Neural cell (in vitro differentiated cells): ENCODE data around the gene DEK. TPM values are rescaled to one million over a fixed set of nuclear protein-coding genes. Genes with fewer than 3 reads are reported as not detected.

Source experiments
- H2AFZ ChIP-seq: fragments of 200-600, 300-800 bp; sonication (generic), shearing (Covaris generic); 2 replicates; pipeline ENCODE4 v1.6.0; 2014; ENCODE audit warnings: low read depth, mild to moderate bottlenecking, antibody characterized with exemption, low read length, moderate library complexity
- H3F3A ChIP-seq: fragments of 200-600 bp; shearing (Covaris generic); 2 replicates; pipeline ENCODE4 v1.6.1; 2016; ENCODE audit warnings: mild to moderate bottlenecking, moderate library complexity, mixed read lengths, antibody characterized with exemption, low read length; ENCODE audit not compliant: insufficient read depth, poor library complexity, severe bottlenecking
- H3K27ac ChIP-seq: fragments of 200-600, 300-800 bp; sonication (generic), shearing (Covaris generic); 2 replicates; pipeline ENCODE4 v1.5.1; 2014; ENCODE audit warnings: mild to moderate bottlenecking, low read length, moderate library complexity
- H3K27me3 ChIP-seq: fragments of 300-800, 200-600 bp; sonication (generic), shearing (Covaris generic); 2 replicates; pipeline ENCODE4 v1.6.0; 2014; ENCODE audit warnings: mild to moderate bottlenecking, low read depth, low read length, moderate library complexity; ENCODE audit not compliant: insufficient read depth
- H3K36me3 ChIP-seq: fragments of 300-800, 200-600 bp; sonication (generic), shearing (Covaris generic); 2 replicates; pipeline ENCODE4 v1.5.1; 2014; ENCODE audit warnings: mild to moderate bottlenecking, antibody characterized with exemption, low read length, moderate library complexity; ENCODE audit not compliant: insufficient read depth
- H3K4me2 ChIP-seq: fragments of 300-800, 200-600 bp; sonication (generic), shearing (Covaris generic); 2 replicates; pipeline ENCODE4 v1.6.0; 2014; ENCODE audit warnings: mild to moderate bottlenecking, low read length
- H3K4me3 ChIP-seq: fragments of 300-800, 200-600 bp; sonication (generic), shearing (Covaris generic); 2 replicates; pipeline ENCODE4 v1.5.1; 2014; ENCODE audit warnings: mild to moderate bottlenecking, low read length, moderate library complexity
- H3K79me2 ChIP-seq: fragments of 200-600 bp; shearing (Covaris generic); replicated peaks from 2 replicates; pipeline ENCODE4 v1.6.0; 2014; ENCODE audit warnings: mild to moderate bottlenecking, low read length, moderate library complexity; ENCODE audit not compliant: insufficient read depth
- H3K9ac ChIP-seq: fragments of 300-800, 200-600 bp; sonication (generic), shearing (Covaris generic); 2 replicates; pipeline ENCODE4 v1.6.1; 2016; ENCODE audit warnings: mild to moderate bottlenecking, low read length, mixed read lengths
- H3K9me2 ChIP-seq: fragments of 200-600 bp; shearing (Covaris generic); 2 replicates; pipeline ENCODE4 v1.6.1; 2016; ENCODE audit warnings: mild to moderate bottlenecking, low read length, mixed read lengths; ENCODE audit not compliant: insufficient read depth
- H3K9me3 ChIP-seq: fragments of 200-600, 300-800 bp; sonication (generic), shearing (Covaris generic); 2 replicates; pipeline ENCODE4 v1.6.1; 2016; ENCODE audit warnings: mild to moderate bottlenecking, mixed run types, low read length, moderate library complexity, mixed read lengths
- H4K20me1 ChIP-seq: fragments of 200-600 bp; shearing (Covaris generic); 2 replicates; pipeline ENCODE4 v1.6.1; 2016; ENCODE audit warnings: mild to moderate bottlenecking, mixed run types; ENCODE audit not compliant: insufficient read depth
- CTCF ChIP-seq: fragments of 450-650 bp; IDR thresholded peaks from 2 replicates; pipeline ENCODE4 v1.5.1; 2014; ENCODE audit warnings: antibody characterized with exemption, mild to moderate bottlenecking, moderate library complexity; ENCODE audit not compliant: poor library complexity, severe bottlenecking
- EP300 ChIP-seq: fragments of 450-650 bp; conservative IDR thresholded peaks from 2 replicates; pipeline ENCODE4 v1.6.1; 2014; ENCODE audit warnings: antibody characterized with exemption, mild to moderate bottlenecking, moderate library complexity; ENCODE audit not compliant: poor library complexity, severe bottlenecking
- EZH2 ChIP-seq: fragments of 200-600, 300-800 bp; shearing (Covaris generic), sonication (generic); IDR thresholded peaks from 2 replicates; pipeline ENCODE4 v1.6.1; 2014; ENCODE audit warnings: antibody characterized with exemption, low read length, borderline replicate concordance, mild to moderate bottlenecking; ENCODE audit not compliant: insufficient read depth, poor library complexity, severe bottlenecking
- MXI1 ChIP-seq: fragments of 450-650 bp; conservative IDR thresholded peaks from 2 replicates; pipeline ENCODE4 v1.6.1; 2014; ENCODE audit warnings: antibody characterized with exemption, mild to moderate bottlenecking; ENCODE audit not compliant: poor library complexity, severe bottlenecking
- POLR2AphosphoS5 ChIP-seq: IDR thresholded peaks from 2 replicates; pipeline ENCODE4 v1.6.1; 2012
- RAD21 ChIP-seq: fragments of 450-650 bp; conservative IDR thresholded peaks from 2 replicates; pipeline ENCODE4 v1.6.1; 2014; ENCODE audit warnings: antibody characterized with exemption, mild to moderate bottlenecking, moderate library complexity
- REST ChIP-seq: IDR thresholded peaks from 2 replicates; pipeline ENCODE4 v1.6.1; 2012; ENCODE audit warnings: borderline replicate concordance
- SMC3 ChIP-seq: fragments of 450-650 bp; conservative IDR thresholded peaks from 2 replicates; pipeline ENCODE4 v1.6.1; 2014; ENCODE audit warnings: antibody characterized with exemption, mild to moderate bottlenecking, moderate library complexity; ENCODE audit not compliant: poor library complexity
- TAF1 ChIP-seq: IDR thresholded peaks from 2 replicates; pipeline ENCODE4 v1.6.1; 2012; ENCODE audit warnings: low read depth
- polyA plus RNA-seq: library from polyadenylated mRNA; depleted of rRNA; stranded (reverse); fragments of >200 nt; gene quantifications from 2 replicates; pipeline ENCODE4 v1.2.3, GENCODE V29; 2014

The DEK gene
- polyA plus RNA-seq, 1 donor from 2014 or later, result 94.3 TPM

- TF ChIP-seq SMC3 (no peak), REST (no peak), TAF1 (no peak), MXI1 (no peak), EP300 (no peak), EZH2 (no peak), RAD21 (no peak), POLR2AphosphoS5 (no peak), CTCF (no peak)
These were observed 19.3 kb downstream of the DEK start for GRCh38 chr6:18245079-18245478.

GRCh38 chr6:18244251-18244650 is 20.1 kb downstream of the DEK start:
- no peak for TF ChIP-seq MXI1
- no peak for TF ChIP-seq EZH2
- no peak for TF ChIP-seq TAF1
- TF ChIP-seq SMC3, result no peak
- TF ChIP-seq EP300, result no peak
- no peak for TF ChIP-seq REST
- TF ChIP-seq CTCF, result no peak
- no peak for TF ChIP-seq RAD21
- TF ChIP-seq POLR2AphosphoS5, result no peak
- Histone ChIP-seq H3K9ac (no peak overlapping the region), H3K27ac (no peak overlapping the region), H3K36me3 (peaks cover 21% of the 10 kb centered on the region), H3K9me3 (no peaks in the 10 kb centered on the region), H3K79me2 (peaks cover 14% of the 10 kb centered on the region), H4K20me1 (no peaks in the 10 kb centered on the region), H3K9me2 (no peaks in the 10 kb centered on the region), H3K4me3 (no peak overlapping the region), H3F3A (no peaks in the 10 kb centered on the region), H3K27me3 (no peaks in the 10 kb centered on the region), H3K4me2 (no peak overlapping the region), H2AFZ (no peak overlapping the region)

More at GRCh38 chr6:18245079-18245478, 19.3 kb downstream of the DEK start:
- Histone ChIP-seq H3K9me2 (no peaks in the 10 kb centered on the region), H3K4me2 (no peak overlapping the region), H3K9me3 (no peaks in the 10 kb centered on the region), H3K9ac (no peak overlapping the region), H3K36me3 (peaks cover 22% of the 10 kb centered on the region), H3K27me3 (no peaks in the 10 kb centered on the region), H3F3A (no peaks in the 10 kb centered on the region), H4K20me1 (no peaks in the 10 kb centered on the region), H2AFZ (no peak overlapping the region), H3K27ac (no peak overlapping the region), H3K79me2 (peaks cover 15% of the 10 kb centered on the region), H3K4me3 (no peak overlapping the region)
